Right renal cortex interstitium (tissue), 3 donors: ENCODE results near the gene TMEM221. TPM values are rescaled to one million over a fixed set of nuclear protein-coding genes. Genes with fewer than 3 reads are reported as not detected.

Experiments
- DNase-seq, 3 donors: peaks; one replicate each; pipeline ENCODE4 v3.0.0-alpha.2; 2013; ENCODE audit warnings: low read depth in 3 of 3, low spot score in 2 of 3
- polyA plus RNA-seq, 3 donors: library from polyadenylated mRNA; unstranded; fragments of 120-200 nt; gene quantifications; one replicate each; pipeline ENCODE4 v1.2.1, GENCODE V29; 2013; ENCODE audit not compliant: insufficient read length in 3 of 3

The TMEM221 gene
- polyA plus RNA-seq: 1 to 10 TPM; 1.9 to 3.1 (median 2.1) TPM

GRCh38 chr19:17448131-17448967 is at the start of gene TMEM221:
TSS of gene TMEM221 (minus strand) at chr19:17448668. CDS start at chr19:17448462, 206 bp downstream.
- DNase-seq: no peak

GRCh38 chr19:17497149-17497798 is 48.8 kb upstream of the TMEM221 start:
- DNase-seq: no peak

DNA sequence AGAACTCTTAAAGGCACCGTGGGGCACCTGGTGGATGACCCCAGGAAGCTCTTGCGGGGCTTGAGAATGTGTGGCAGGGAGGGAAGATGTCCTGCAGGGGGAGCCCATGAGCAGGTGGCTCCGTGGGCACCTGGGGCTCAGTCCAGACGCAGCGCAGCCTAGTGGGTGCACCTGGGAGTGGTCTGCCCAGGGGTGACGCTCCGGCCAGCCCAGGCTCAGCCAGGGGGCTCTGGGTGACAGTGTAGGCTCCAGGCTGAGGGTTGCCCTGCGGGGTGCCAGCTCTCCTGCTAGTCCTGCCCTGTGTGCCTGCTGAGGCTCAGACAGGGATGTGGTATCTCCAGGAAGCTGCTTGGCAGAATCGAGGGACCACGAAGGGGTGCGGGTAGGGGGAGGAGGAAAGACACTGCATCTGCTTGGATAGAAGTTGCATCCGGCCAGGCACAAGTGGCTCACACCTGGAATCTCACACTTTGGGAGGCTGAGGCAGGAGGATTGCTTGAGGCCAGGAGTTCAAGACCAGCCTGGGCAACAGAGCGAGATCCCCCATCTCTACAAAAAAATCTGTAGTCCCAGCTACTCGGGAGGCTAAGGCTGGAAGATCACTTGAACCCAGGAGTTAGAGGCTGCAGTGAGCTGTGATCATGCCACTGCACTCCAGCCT is 48.0 kb upstream of the TMEM221 start:
- no peak for DNase-seq

DNA sequence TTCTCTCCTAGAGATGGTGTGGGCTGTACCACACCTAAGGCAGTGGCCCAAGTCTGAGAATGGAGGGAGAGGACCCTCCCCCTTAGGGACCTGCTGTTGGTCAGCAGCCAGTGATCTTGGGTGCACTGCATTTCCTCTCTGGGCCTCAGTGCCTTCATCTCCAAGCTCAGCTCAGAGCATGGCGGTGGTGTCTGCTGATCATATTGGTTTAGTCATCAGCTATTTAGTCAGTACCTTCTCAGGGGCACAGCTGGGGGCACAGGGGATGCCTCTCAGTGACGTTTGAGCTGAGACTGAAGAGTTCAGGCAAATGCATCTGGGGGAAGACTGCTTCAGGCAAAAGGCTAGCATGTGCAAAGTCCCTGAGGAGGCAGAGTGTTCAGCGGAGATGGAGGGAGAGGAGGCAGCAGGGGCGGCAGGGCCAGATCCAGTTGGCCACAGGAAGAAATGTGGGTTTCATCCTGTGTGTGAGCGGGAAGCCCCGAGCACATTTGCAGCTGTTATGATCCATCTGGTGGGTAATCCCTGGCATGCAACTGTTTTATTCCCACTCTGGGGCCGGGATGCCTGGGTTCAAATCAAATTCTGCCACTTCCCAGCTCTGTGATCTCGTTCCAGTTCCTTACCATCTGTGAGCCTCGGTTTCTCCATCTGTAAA is 47.3 kb upstream of the TMEM221 start:
- DNase-seq: no peak

DNA sequence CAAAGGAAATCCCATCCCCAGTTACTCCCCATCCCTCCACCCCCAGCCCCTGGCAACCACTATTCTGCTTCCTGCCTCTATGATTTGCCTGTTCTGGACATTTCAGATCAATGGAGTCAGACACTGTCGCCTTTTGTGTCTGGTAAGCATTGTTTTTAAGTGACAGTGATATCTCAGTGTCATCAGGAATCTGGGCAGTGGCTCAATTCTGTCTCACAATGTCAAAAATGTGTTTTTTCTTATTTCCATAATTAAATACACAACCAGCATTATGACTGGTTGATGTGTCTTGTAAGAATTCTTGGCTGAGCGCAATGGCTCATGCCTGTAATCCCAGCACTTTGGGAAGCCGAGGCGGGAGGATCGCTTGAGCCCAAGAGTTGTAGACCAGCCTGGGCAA is 42.8 kb upstream of the TMEM221 start:
- DNase-seq: no peak

DNA sequence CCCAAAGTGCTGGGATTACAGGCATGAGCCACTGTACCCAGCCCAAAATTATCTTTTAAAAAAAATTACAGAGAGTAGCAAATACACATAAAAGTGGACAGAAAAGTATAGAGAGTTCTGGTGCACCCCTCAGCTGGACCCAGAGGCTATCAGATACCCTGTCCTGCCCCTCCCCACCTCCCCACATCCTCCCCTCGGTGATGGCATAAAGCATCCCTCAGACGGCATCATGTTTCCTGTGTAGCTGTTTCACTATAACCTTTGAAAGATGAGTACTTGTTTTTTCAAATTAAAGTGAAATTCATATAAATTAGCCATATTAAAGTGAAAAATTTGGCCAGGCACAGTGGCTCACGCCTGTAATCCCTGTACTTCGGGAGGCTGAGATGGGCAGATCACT is 41.9 kb upstream of the TMEM221 start:
- DNase-seq: no peak

- DNase-seq: no peak
These were observed 41.0 kb upstream of the TMEM221 start for GRCh38 chr19:17489392-17490030.

- DNase-seq: peak in 1 of 3 donors; percentile 60
These were observed 40.3 kb upstream of the TMEM221 start for GRCh38 chr19:17488593-17489391.

GRCh38 chr19:17487284-17488121 is 39.0 kb upstream of the TMEM221 start:
- no peak for DNase-seq

GRCh38 chr19:17486545-17487240 is 38.2 kb upstream of the TMEM221 start:
- no peak for DNase-seq

GRCh38 chr19:17484520-17485185 is 36.2 kb upstream of the TMEM221 start:
- no peak for DNase-seq

- DNase-seq: no peak
These were observed 35.1 kb upstream of the TMEM221 start for GRCh38 chr19:17483605-17484002.

GRCh38 chr19:17482877-17483604 is 34.6 kb upstream of the TMEM221 start:
- DNase-seq: no peak

DNA sequence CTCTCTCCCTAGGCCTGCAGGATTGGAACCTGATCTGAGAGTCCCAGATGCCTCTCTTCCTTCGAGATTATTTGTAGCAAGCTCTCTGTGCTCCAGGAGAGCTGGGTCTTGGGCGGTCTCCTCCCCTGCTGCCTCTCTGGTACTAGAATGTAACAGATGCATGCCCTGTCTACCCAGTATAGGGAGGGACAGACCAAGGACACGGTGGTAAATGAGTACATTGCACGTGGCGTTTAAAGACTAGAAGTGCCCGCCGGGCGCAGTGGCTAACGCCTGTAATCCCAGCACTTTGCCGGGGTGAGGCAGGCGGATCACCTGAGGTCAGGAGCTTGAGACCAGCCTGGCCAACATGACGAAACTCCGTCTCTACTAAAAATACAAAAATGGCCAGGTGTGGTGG is 33.5 kb upstream of the TMEM221 start:
- no peak for DNase-seq

DNA sequence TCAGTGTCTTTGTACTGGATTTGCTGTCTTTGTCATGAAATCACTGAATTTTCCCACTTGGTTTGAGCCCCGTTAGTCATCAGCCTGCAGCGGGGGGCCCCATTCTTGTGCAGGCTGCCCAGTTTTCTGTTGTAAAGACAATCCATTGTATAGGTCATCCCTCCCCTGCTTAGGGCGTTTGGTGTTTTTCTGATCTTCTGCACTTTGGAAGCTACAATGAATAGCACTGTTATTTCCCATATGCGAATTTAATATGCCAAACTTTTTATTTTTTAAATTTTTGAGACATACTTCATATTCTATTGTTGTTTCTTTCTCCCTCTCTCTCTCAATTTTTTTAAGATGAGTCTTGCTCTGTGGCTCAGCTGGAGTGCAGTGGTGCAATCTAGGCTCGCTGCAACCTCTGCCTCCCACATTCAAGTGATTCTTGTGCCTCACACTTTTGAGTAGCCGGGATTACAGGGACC is 30.9 kb upstream of the TMEM221 start:
- no peak for DNase-seq

DNA sequence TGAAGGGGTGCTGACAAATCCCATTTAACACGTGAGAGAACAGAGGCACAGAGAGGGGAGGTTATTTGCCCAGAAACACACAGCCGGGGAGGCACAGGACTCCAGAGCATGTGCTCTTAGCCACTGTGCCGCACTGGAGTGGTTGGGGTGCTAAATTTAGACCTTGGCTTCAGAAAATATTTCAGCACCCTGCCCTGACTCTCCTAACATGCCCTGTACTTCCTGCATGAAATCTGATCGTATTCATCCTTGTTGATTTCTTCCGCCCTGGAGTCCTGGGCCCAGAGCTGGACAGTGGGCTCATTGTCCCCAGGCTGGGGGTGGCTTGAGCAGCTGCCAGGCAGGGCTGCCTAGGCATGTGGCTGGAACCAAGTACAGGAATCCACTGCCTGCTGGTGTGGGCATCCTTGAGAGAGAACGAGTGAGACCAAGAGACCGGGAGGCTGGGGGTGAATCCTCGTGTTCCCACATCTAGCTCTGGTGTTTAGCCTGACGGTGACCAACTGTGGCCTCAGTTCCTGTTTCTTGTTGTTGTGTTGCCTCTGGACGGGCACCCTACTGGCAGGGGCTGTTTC is 27.2 kb upstream of the TMEM221 start:
- no peak for DNase-seq
